HepG2 (cell line): ENCODE measurements around the gene IL11RA. TPM values are rescaled to one million over a fixed set of nuclear protein-coding genes. Genes with fewer than 3 reads are reported as not detected.

Experiments used
- ASH2L ChIP-seq: fragments of 300-600, 200-600 bp; sonication (generic); IDR thresholded peaks from 2 replicates; pipeline ENCODE4 v1.7.0; 2017; ENCODE audit warnings: low read depth, mild to moderate bottlenecking, moderate library complexity, mixed read lengths, low read length; ENCODE audit not compliant: insufficient read length
- HMGXB4 ChIP-seq, 2 experiments: sonication (generic) in 1 of 2; formaldehyde crosslinking in 1 of 2; IDR thresholded peaks; 2 replicates each; pipeline versions ENCODE4 v1.4.0 to v1.6.1; 2018 to 2020; ENCODE audit warnings: missing genetic modification reagents in 2 of 2, borderline replicate concordance in 1 of 2, low read depth in 1 of 2, mild to moderate bottlenecking in 1 of 2, missing biosample characterization in 1 of 2
- PCBP1 ChIP-seq: fragments of 200-400 bp; formaldehyde crosslinking; IDR thresholded peaks from 2 replicates; pipeline ENCODE4 v1.6.1; 2017; ENCODE audit warnings: mild to moderate bottlenecking, low read depth, low read length, borderline replicate concordance
- PHF20 ChIP-seq: sonication (generic); formaldehyde crosslinking; IDR thresholded peaks from 2 replicates; pipeline ENCODE4 v1.5.0; 2020; ENCODE audit warnings: mild to moderate bottlenecking, missing genetic modification reagents
- PLSCR1 ChIP-seq: sonication (generic); formaldehyde crosslinking; IDR thresholded peaks from 2 replicates; pipeline ENCODE4 v1.5.0; 2020; ENCODE audit warnings: missing genetic modification reagents, mild to moderate bottlenecking, borderline replicate concordance
- SOX5 ChIP-seq: IDR thresholded peaks from 2 replicates; pipeline ENCODE4 v1.6.1; 2016; ENCODE audit warnings: borderline replicate concordance
- SP140L ChIP-seq: sonication (generic); formaldehyde crosslinking; IDR thresholded peaks from 2 replicates; pipeline ENCODE4 v1.4.0; 2020; ENCODE audit warnings: missing genetic modification reagents, borderline replicate concordance
- SRF ChIP-seq: IDR thresholded peaks from 2 replicates; pipeline ENCODE4 v1.6.1; 2011; ENCODE audit warnings: mild to moderate bottlenecking, low read depth, low read length, moderate library complexity
- TMF1 ChIP-seq: sonication (generic); formaldehyde crosslinking; IDR thresholded peaks from 2 replicates; pipeline ENCODE4 v1.8.1; 2022; ENCODE audit warnings: low read depth, missing genetic modification reagents
- TOPORS ChIP-seq: sonication (generic); formaldehyde crosslinking; IDR thresholded peaks from 2 replicates; pipeline ENCODE4 v1.8.0; 2023; ENCODE audit warnings: mild to moderate bottlenecking, missing genetic modification reagents
- ZBTB33 ChIP-seq: sonication (generic); formaldehyde crosslinking; IDR thresholded peaks from 2 replicates; pipeline ENCODE4 v1.4.0; 2020; ENCODE audit warnings: missing genetic modification reagents
- ZBTB34 ChIP-seq: sonication (generic); formaldehyde crosslinking; IDR thresholded peaks from 2 replicates; pipeline ENCODE4 v1.8.0; 2022; ENCODE audit warnings: mild to moderate bottlenecking, missing genetic modification reagents
- ZKSCAN8 ChIP-seq: IDR thresholded peaks from 2 replicates; pipeline ENCODE4 v1.6.1; 2016; ENCODE audit warnings: borderline replicate concordance, missing genetic modification reagents, missing compliant biosample characterization
- ZMYM2 ChIP-seq: sonication (generic); formaldehyde crosslinking; IDR thresholded peaks from 2 replicates; pipeline ENCODE4 v1.8.0; 2022; ENCODE audit warnings: mild to moderate bottlenecking, missing genetic modification reagents
- ZNF432 ChIP-seq: sonication (generic); formaldehyde crosslinking; IDR thresholded peaks from 2 replicates; pipeline ENCODE4 v1.5.0; 2020; ENCODE audit warnings: missing genetic modification reagents, mild to moderate bottlenecking, borderline replicate concordance
- ZNF468 ChIP-seq: sonication (generic); formaldehyde crosslinking; IDR thresholded peaks from 2 replicates; pipeline ENCODE4 v1.8.0; 2022; ENCODE audit warnings: mild to moderate bottlenecking, moderate library complexity, missing genetic modification reagents
- ZNF496 ChIP-seq: sonication (generic); formaldehyde crosslinking; IDR thresholded peaks from 2 replicates; pipeline ENCODE4 v1.8.1; 2023; ENCODE audit warnings: mild to moderate bottlenecking, moderate library complexity, missing genetic modification reagents; ENCODE audit not compliant: insufficient replicate concordance
- ZNF530 ChIP-seq: sonication (generic); formaldehyde crosslinking; IDR thresholded peaks from 2 replicates; pipeline ENCODE4 v1.5.0; 2020; ENCODE audit warnings: low read depth, mild to moderate bottlenecking, missing genetic modification reagents
- ZSCAN30 ChIP-seq: sonication (generic); formaldehyde crosslinking; IDR thresholded peaks from 2 replicates; pipeline ENCODE4 v1.5.0; 2020; ENCODE audit warnings: mild to moderate bottlenecking, missing genetic modification reagents
- polyA plus RNA-seq, 8 experiments: library from polyadenylated mRNA; depleted of rRNA in 3 of 8; stranded (reverse) in 7 of 8; unstranded in 1 of 8; fragments of >200 nt; fragmentation: Illumina TruSeq in 4 of 8; extraction: Trizol in 4 of 8; gene quantifications; 2 replicates each; pipeline versions ENCODE4 v1.2.1 to v1.2.3, GENCODE V29; 2011 to 2016; ENCODE audit warnings: low read depth in 4 of 8, missing spikeins in 1 of 8, mixed read lengths in 1 of 8; ENCODE audit not compliant: insufficient read depth in 1 of 8
- total RNA-seq, 5 experiments: library from RNA; depleted of rRNA; stranded (reverse); fragments of >200 nt; fragmentation: Illumina TruSeq; extraction: Trizol; gene quantifications; 2 replicates each; pipeline ENCODE4 v1.2.3, GENCODE V29; 2016; ENCODE audit warnings: low read depth in 1 of 5

IL11RA gene
- total and polyA plus RNA-seq, 2 of the 13 experiments (the other 11 are each of a cell fraction or from before 2014, with no cell fraction given): 2.0 to 4.2 TPM

GRCh38 chr9:34636791-34637355, 15.1 kb upstream of the IL11RA start (continued):
- no peak for TF ChIP-seq SRF
- no peak for TF ChIP-seq PHF20
- no peak for TF ChIP-seq HMGXB4 (CRISPR knock-in tag; IDR thresholded peaks at IDR 0.05; ENCODE audit: borderline replicate concordance in 1 of 2, low read depth in 1 of 2)
- no peak for TF ChIP-seq ZMYM2 (CRISPR knock-in tag)
- TF ChIP-seq ZNF432: no peak
- no peak for TF ChIP-seq ZKSCAN8
- no peak for TF ChIP-seq ZNF496 (CRISPR knock-in tag)
- no peak for TF ChIP-seq ZNF530 (CRISPR knock-in tag)
- TF ChIP-seq ZBTB34: no peak; the same call in 1 of the 2 replicates
- TF ChIP-seq ZSCAN30 (CRISPR knock-in tag): no peak
- TF ChIP-seq TOPORS (CRISPR knock-in tag): no peak
- no peak for TF ChIP-seq TMF1 (CRISPR knock-in tag)
- no peak for TF ChIP-seq ZNF468 (CRISPR knock-in tag)
- no peak for TF ChIP-seq ASH2L
- TF ChIP-seq PLSCR1 (CRISPR knock-in tag): no peak
- TF ChIP-seq SOX5 (CRISPR knock-in tag): no peak
- TF ChIP-seq PCBP1: no peak
- TF ChIP-seq SP140L (CRISPR knock-in tag): no peak
- no peak for TF ChIP-seq ZBTB33 (CRISPR knock-in tag)
